ENCODE data around the gene LAMA1.

DNA sequence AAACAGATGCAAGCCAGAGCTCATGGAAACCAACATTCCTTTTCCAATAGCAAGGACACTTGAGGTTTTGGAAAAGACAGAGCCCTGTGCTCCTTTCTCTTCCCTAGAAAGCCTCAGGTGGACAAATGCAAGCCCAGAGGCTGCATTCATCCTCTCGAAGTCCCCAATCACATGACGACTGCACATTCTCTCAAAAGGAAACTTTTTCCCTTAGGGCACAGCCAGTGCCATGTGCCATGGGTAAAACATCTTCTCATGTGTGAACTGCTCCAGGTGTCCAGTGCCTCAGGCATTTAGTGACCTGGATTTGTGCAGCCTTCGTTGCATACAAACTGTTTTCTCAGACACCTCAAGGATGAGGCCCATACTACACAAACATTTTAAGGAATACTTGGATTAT, 140.7 kb downstream of the LAMA1 start:
- no peak for TF ChIP-seq CTCF (IDR thresholded peaks at IDR 0.05; ENCODE audit: poor library complexity, severe bottlenecking)
- no peak for TF ChIP-seq REST (IDR thresholded peaks at IDR 0.05; ENCODE audit: borderline replicate concordance)
- TF ChIP-seq TAF1 (IDR thresholded peaks at IDR 0.05; ENCODE audit: low read depth) = no peak
- TF ChIP-seq POLR2AphosphoS5 (IDR thresholded peaks at IDR 0.05) = no peak
- TF ChIP-seq EP300 (conservative IDR thresholded peaks at IDR 0.05; ENCODE audit: poor library complexity, severe bottlenecking) = no peak
- TF ChIP-seq RAD21 (conservative IDR thresholded peaks at IDR 0.05) = no peak
- TF ChIP-seq EZH2 (IDR thresholded peaks at IDR 0.05; ENCODE audit: borderline replicate concordance, insufficient read depth, low read length, poor library complexity, severe bottlenecking) = no peak
- no peak for TF ChIP-seq SMC3 (conservative IDR thresholded peaks at IDR 0.05; ENCODE audit: poor library complexity)

Data from neural cell (in vitro differentiated cells).